Measurements from ENCODE around the gene CD200R1L.

Gene CD200R1L

DNA sequence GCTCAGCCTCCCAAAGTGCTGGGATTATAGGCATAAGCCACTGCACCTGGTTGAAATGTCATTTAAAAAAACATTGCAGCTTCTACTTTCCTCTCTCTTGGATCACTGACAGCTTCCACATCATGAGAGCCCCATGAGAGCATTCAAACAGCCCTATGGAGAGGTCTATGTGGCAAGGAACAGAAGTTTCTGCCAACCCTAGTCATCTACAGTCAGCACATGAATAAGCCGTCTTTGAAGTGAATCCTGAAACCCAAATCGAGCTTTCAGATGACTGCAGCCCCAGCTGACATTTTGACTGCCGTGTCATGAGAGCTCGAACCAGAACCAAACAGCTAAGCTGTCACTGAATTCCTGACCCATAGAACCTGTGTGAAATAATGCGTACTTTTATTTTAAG lies 39.8 kb downstream of the CD200R1L start:
- no peaks in the 10 kb centered on the region for H3K27me3 ChIP-seq (ENCODE audit: insufficient read depth, low read length)
- no peaks in the 10 kb centered on the region for H3K79me2 ChIP-seq (ENCODE audit: insufficient read depth, low read length)
- no peak overlapping the region for H3K27ac ChIP-seq (ENCODE audit: low read depth, low read length, poor library complexity, severe bottlenecking)
- H3K4me2 ChIP-seq (ENCODE audit: low read length), result no peak overlapping the region
- H3K4me1 ChIP-seq (ENCODE audit: insufficient read depth, low read length, severe bottlenecking), result no peaks in the 10 kb centered on the region
- TF ChIP-seq EZH2 (IDR thresholded peaks at IDR 0.05; ENCODE audit: borderline replicate concordance, low read length), result no peak
- TF ChIP-seq, protein P1, sequence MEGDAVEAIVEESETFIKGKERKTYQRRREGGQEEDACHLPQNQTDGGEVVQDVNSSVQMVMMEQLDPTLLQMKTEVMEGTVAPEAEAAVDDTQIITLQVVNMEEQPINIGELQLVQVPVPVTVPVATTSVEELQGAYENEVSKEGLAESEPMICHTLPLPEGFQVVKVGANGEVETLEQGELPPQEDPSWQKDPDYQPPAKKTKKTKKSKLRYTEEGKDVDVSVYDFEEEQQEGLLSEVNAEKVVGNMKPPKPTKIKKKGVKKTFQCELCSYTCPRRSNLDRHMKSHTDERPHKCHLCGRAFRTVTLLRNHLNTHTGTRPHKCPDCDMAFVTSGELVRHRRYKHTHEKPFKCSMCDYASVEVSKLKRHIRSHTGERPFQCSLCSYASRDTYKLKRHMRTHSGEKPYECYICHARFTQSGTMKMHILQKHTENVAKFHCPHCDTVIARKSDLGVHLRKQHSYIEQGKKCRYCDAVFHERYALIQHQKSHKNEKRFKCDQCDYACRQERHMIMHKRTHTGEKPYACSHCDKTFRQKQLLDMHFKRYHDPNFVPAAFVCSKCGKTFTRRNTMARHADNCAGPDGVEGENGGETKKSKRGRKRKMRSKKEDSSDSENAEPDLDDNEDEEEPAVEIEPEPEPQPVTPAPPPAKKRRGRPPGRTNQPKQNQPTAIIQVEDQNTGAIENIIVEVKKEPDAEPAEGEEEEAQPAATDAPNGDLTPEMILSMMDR (IDR thresholded peaks at IDR 0.05; ENCODE audit: low read length), result no peak
- no peak overlapping the region for H3K4me3 ChIP-seq (ENCODE audit: low read depth, low read length, poor library complexity, severe bottlenecking)
- H4K20me1 ChIP-seq (ENCODE audit: insufficient read depth, low read length), result no peaks in the 10 kb centered on the region
- H3K9ac ChIP-seq (ENCODE audit: low read length), result no peak overlapping the region
- H3K9me2 ChIP-seq (ENCODE audit: low read depth, low read length), result no peaks in the 10 kb centered on the region
- no peaks in the 10 kb centered on the region for H3K9me3 ChIP-seq (ENCODE audit: low read length)
- H2AFZ ChIP-seq (ENCODE audit: low read length), result no peak overlapping the region
- no peaks in the 10 kb centered on the region for H3F3A ChIP-seq (ENCODE audit: insufficient read depth, low read length)
- no peaks in the 10 kb centered on the region for H3K36me3 ChIP-seq (ENCODE audit: insufficient read depth, low read length)

DNA sequence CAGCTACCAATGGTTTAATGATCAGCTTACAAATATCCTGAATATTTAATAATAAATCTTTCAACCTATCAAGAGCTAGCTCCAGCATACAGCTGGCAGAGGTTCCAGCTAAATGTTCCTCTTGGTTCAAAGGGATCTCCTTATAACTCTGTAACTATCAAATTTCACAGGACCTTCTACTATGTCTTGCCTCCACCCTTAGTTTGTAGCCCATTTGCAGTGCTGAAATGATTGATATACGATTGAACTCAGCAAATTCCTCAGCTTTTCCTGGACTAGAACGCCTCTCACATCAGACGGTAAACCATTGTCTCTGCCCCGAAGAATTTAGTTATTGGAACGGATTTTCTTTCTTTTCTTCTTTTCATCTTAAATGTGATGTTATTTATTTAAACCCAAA lies 41.5 kb downstream of the CD200R1L start:
- no peak overlapping the region for H3K27ac ChIP-seq (ENCODE audit: low read depth, low read length, poor library complexity, severe bottlenecking)
- no peaks in the 10 kb centered on the region for H3K9me3 ChIP-seq (ENCODE audit: low read length)
- H3K27me3 ChIP-seq (ENCODE audit: insufficient read depth, low read length), result no peaks in the 10 kb centered on the region
- no peak overlapping the region for H3K4me3 ChIP-seq (ENCODE audit: low read depth, low read length, poor library complexity, severe bottlenecking)
- H3K4me2 ChIP-seq (ENCODE audit: low read length), result no peak overlapping the region
- H3K36me3 ChIP-seq (ENCODE audit: insufficient read depth, low read length), result no peaks in the 10 kb centered on the region
- H3K9ac ChIP-seq (ENCODE audit: low read length), result no peak overlapping the region
- H2AFZ ChIP-seq (ENCODE audit: low read length), result no peak overlapping the region
- no peaks in the 10 kb centered on the region for H3K4me1 ChIP-seq (ENCODE audit: insufficient read depth, low read length, severe bottlenecking)
- no peaks in the 10 kb centered on the region for H3F3A ChIP-seq (ENCODE audit: insufficient read depth, low read length)
- H4K20me1 ChIP-seq (ENCODE audit: insufficient read depth, low read length), result no peaks in the 10 kb centered on the region
- no peak for TF ChIP-seq EZH2 (IDR thresholded peaks at IDR 0.05; ENCODE audit: borderline replicate concordance, low read length)
- TF ChIP-seq, protein P1 (IDR thresholded peaks at IDR 0.05; ENCODE audit: low read length), result no peak
- H3K9me2 ChIP-seq (ENCODE audit: low read depth, low read length), result no peaks in the 10 kb centered on the region
- H3K79me2 ChIP-seq (ENCODE audit: insufficient read depth, low read length), result no peaks in the 10 kb centered on the region

DNA sequence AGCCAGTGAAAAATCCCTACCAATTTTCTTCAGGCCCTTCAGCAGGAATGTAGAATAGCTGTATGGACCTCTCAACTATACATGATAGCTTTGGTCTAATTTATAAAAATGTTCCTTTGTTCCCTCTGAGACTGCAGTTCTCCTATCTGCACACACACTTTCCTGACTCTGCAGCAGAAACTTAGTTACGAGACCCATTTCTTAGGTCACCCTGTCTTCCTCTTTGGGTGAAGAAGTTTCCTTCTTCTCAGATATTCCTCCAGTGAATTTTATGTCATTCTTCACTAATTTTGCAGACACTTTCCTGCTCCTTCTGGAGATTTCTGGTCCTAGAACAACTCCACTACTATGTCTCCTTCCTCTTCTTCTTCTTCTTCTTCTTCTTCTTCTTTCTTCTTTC lies 42.6 kb downstream of the CD200R1L start:
- no peaks in the 10 kb centered on the region for H3K79me2 ChIP-seq (ENCODE audit: insufficient read depth, low read length)
- no peaks in the 10 kb centered on the region for H3K9me3 ChIP-seq (ENCODE audit: low read length)
- H3K4me3 ChIP-seq (ENCODE audit: low read depth, low read length, poor library complexity, severe bottlenecking), result no peak overlapping the region
- H3K27me3 ChIP-seq (ENCODE audit: insufficient read depth, low read length), result no peaks in the 10 kb centered on the region
- H3K36me3 ChIP-seq (ENCODE audit: insufficient read depth, low read length), result no peaks in the 10 kb centered on the region
- H3K4me2 ChIP-seq (ENCODE audit: low read length), result no peak overlapping the region
- H3K27ac ChIP-seq (ENCODE audit: low read depth, low read length, poor library complexity, severe bottlenecking), result no peak overlapping the region
- H3K9me2 ChIP-seq (ENCODE audit: low read depth, low read length), result no peaks in the 10 kb centered on the region
- no peak overlapping the region for H3K9ac ChIP-seq (ENCODE audit: low read length)
- no peaks in the 10 kb centered on the region for H3K4me1 ChIP-seq (ENCODE audit: insufficient read depth, low read length, severe bottlenecking)
- no peaks in the 10 kb centered on the region for H3F3A ChIP-seq (ENCODE audit: insufficient read depth, low read length)
- no peaks in the 10 kb centered on the region for H4K20me1 ChIP-seq (ENCODE audit: insufficient read depth, low read length)
- TF ChIP-seq, protein P1 (IDR thresholded peaks at IDR 0.05; ENCODE audit: low read length), result no peak
- no peak for TF ChIP-seq EZH2 (IDR thresholded peaks at IDR 0.05; ENCODE audit: borderline replicate concordance, low read length)
- H2AFZ ChIP-seq (ENCODE audit: low read length), result no peak overlapping the region

Measured in OCI-LY1 (cell line).